Measurements from ENCODE around the gene CCDC170. TPM values are rescaled to one million over a fixed set of nuclear protein-coding genes. Genes with fewer than 3 reads are reported as not detected.
"Not testable (repeated sequence)": the region's sequence is repeated elsewhere in the genome, so short reads cannot be mapped to it uniquely, and the experiment has no call there.

Gene CCDC170
- total RNA-seq, 1 donor from 2014 or later, result 0.07 TPM

DNA sequence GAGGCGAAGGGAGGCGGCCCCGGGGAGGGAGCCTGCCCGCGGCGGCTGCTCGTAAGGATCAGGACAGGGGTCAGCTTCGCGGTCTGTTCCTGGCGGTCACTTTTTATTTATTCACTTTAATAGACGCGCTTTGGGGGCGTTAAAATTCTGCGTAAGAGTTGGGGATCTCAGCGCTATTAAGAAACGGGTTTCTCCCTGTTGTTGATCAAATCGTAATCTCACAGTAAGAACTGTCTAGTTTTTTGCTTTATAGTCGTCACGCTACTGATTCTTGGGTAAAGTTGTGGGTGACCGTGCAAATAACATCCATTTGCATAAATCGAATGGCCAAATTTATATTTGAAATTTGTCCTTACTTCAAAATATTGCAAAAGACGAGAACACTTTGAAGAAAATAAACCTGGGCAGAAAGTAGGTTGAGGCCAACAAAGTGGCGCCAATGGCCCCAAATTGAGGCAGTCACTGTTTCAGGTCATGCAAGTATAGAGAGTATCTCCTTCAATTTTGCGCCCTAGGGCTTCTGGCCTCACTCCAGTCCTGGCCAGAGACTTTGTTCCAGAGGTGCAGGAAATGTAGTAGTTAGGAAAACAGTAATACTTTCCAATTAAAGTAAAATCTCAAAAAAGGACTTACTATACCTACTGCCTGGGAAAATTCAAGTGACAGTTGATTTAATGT, 40.9 kb upstream of the CCDC170 start:
- peaks cover 39% of the 10 kb centered on the region for H3K4me1 ChIP-seq
- H3K36me3 ChIP-seq, result no peaks in the 10 kb centered on the region
- no peaks in the 10 kb centered on the region for H3K27me3 ChIP-seq
- H2AFZ ChIP-seq (replicated peaks), result peak overlapping the region; percentile 64
- peaks cover 30% of the 10 kb centered on the region for H4K20me1 ChIP-seq (ENCODE audit: low read depth)
- H3K27ac Mint-ChIP-seq, result peak overlapping the region; percentile 67
- H3K9me3 ChIP-seq (ENCODE audit: low read depth), result no peaks in the 10 kb centered on the region
- peaks cover 8% of the 10 kb centered on the region for H3K27me3 Mint-ChIP-seq (ENCODE audit: insufficient read depth, low read depth)
- peak overlapping the region; percentile 96 for H3K4me3 Mint-ChIP-seq
- peaks cover 44% of the 10 kb centered on the region for H3K4me1 Mint-ChIP-seq
- peak; percentile 8 for DNase-seq (ENCODE audit: low spot score)
- H3K9ac ChIP-seq, result peak overlapping the region; percentile 83
- peaks cover 19% of the 10 kb centered on the region for H3K36me3 Mint-ChIP-seq
- peaks cover 9% of the 10 kb centered on the region for H3K9me3 Mint-ChIP-seq
- peak overlapping the region; percentile 93 for H3K27ac ChIP-seq
- peak overlapping the region; percentile 89 for H3K4me2 ChIP-seq
- H3K4me3 ChIP-seq, result peak overlapping the region; percentile 86
- H3F3A ChIP-seq (ENCODE audit: low read depth), result peaks cover 40% of the 10 kb centered on the region
- H3K79me2 ChIP-seq (ENCODE audit: low read depth), result peaks cover 86% of the 10 kb centered on the region
- TF ChIP-seq EZH2phosphoT487 (IDR thresholded peaks at IDR 0.05) (no peak), EZH2 (IDR thresholded peaks at IDR 0.05) (no peak)
- TF ChIP-seq, protein P1, sequence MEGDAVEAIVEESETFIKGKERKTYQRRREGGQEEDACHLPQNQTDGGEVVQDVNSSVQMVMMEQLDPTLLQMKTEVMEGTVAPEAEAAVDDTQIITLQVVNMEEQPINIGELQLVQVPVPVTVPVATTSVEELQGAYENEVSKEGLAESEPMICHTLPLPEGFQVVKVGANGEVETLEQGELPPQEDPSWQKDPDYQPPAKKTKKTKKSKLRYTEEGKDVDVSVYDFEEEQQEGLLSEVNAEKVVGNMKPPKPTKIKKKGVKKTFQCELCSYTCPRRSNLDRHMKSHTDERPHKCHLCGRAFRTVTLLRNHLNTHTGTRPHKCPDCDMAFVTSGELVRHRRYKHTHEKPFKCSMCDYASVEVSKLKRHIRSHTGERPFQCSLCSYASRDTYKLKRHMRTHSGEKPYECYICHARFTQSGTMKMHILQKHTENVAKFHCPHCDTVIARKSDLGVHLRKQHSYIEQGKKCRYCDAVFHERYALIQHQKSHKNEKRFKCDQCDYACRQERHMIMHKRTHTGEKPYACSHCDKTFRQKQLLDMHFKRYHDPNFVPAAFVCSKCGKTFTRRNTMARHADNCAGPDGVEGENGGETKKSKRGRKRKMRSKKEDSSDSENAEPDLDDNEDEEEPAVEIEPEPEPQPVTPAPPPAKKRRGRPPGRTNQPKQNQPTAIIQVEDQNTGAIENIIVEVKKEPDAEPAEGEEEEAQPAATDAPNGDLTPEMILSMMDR (IDR thresholded peaks at IDR 0.05), result no peak

DNA sequence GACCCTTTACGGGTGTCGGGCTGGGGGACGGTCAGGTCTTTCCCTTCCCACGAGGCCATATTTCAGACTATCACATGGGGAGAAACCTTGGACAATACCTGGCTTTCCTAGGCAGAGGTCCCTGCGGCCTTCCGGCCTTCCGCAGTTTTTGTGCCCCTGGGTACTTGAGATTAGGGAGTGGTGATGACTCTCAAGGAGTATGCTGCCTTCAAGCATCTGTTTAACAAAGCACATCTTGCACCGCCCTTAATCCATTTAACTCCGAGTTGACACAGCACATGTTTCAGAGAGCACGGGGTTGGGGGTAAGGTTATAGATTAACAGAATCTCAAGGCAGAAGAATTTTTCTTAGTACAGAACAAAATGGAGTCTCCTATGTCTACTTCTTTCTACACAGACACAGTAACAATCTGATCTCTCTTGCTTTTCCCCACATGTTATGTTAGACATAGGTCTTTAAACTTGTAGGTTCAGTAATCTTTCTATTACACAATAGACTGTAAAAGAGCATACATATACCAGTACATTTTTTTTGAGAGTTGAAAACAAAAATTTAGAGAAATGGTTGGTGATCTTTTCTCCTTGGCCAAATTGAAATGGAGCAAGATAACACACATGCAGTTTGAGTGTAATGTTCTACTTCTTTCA, 37.9 kb upstream of the CCDC170 start:
- Histone ChIP-seq H3K79me2 (ENCODE audit: low read depth) (peaks cover 76% of the 10 kb centered on the region), H4K20me1 (ENCODE audit: low read depth) (peaks cover 30% of the 10 kb centered on the region), H3K4me2 (peak overlapping the region; percentile 54), H3K4me1 (peaks cover 39% of the 10 kb centered on the region), H3K36me3 (peaks cover 11% of the 10 kb centered on the region), H3F3A (ENCODE audit: low read depth) (peaks cover 33% of the 10 kb centered on the region)
- not testable (repeated sequence) for H3K9me3 ChIP-seq (ENCODE audit: low read depth); H3K27ac ChIP-seq; H3K4me3 Mint-ChIP-seq; H2AFZ ChIP-seq (replicated peaks); H3K9ac ChIP-seq; H3K27ac Mint-ChIP-seq; H3K27me3 Mint-ChIP-seq (ENCODE audit: insufficient read depth, low read depth); H3K4me3 ChIP-seq; H3K27me3 ChIP-seq; H3K9me3 Mint-ChIP-seq
- DNase-seq (ENCODE audit: low spot score), result peak; percentile 27
- peaks cover 17% of the 10 kb centered on the region for H3K36me3 Mint-ChIP-seq
- H3K4me1 Mint-ChIP-seq, result peaks cover 36% of the 10 kb centered on the region

DNA sequence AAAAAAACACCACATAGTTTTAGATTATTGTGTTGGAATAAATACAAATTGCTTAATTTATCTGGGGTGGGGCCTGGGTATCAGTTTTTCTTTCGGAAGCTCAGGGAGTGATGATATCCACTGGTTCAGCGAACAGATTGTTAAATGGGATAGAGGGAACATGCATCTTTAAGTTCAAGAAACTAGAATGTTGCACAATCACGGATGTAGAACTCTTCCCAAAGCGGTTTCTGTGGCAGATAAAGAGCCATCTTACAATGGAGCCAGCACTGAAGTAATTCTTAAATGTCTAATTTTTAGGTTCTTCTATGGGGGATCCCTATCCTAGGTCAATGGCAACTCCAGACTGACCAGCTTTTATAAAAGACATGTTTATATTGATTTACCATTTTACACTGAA, 32.1 kb upstream of the CCDC170 start:
- Histone ChIP-seq H3K79me2 (ENCODE audit: low read depth) (peaks cover 32% of the 10 kb centered on the region), H3K27ac (no peak overlapping the region), H3K4me3 (no peak overlapping the region), H3K4me2 (no peak overlapping the region), H2AFZ (replicated peaks) (no peak overlapping the region), H3K9me3 (ENCODE audit: low read depth) (no peaks in the 10 kb centered on the region), H3K36me3 (peaks cover 11% of the 10 kb centered on the region), H3K27me3 (no peaks in the 10 kb centered on the region), H4K20me1 (ENCODE audit: low read depth) (peaks cover 12% of the 10 kb centered on the region), H3K4me1 (peaks cover 7% of the 10 kb centered on the region), H3K9ac (no peak overlapping the region), H3F3A (ENCODE audit: low read depth) (peaks cover 5% of the 10 kb centered on the region)
- Mint-ChIP-seq H3K4me3 (no peak overlapping the region), H3K4me1 (peaks cover 6% of the 10 kb centered on the region), H3K9me3 (no peaks in the 10 kb centered on the region), H3K27me3 (ENCODE audit: insufficient read depth, low read depth) (no peaks in the 10 kb centered on the region), H3K27ac (no peak overlapping the region), H3K36me3 (peaks cover 26% of the 10 kb centered on the region)
- TF ChIP-seq EZH2phosphoT487 (IDR thresholded peaks at IDR 0.05) (no peak), EZH2 (IDR thresholded peaks at IDR 0.05) (no peak)
- TF ChIP-seq, protein P1 (IDR thresholded peaks at IDR 0.05), result no peak
- no peak for DNase-seq (ENCODE audit: low spot score)

DNA sequence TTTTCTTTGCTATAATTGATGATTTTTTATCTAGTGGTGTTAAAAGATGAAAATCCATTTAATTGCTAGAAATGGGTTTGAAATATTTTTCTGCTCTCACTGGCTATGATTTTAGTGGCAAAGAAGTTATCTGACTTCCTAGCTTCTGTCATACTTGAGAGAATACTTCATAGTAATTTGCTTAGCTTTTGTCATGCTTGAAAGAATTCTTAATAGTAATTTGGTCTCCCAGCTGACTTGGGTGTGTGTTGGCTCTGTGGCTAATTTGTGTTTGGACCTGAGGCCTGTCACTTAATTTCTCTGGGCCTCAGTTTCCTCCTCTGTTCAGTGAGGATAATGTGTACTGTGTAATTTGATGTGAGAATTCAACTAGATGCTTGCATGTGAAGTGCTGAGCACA, 29.1 kb upstream of the CCDC170 start:
- no peak overlapping the region for H3K9ac ChIP-seq
- peaks cover 4% of the 10 kb centered on the region for H4K20me1 ChIP-seq (ENCODE audit: low read depth)
- DNase-seq (ENCODE audit: low spot score), result no peak
- Mint-ChIP-seq H3K27me3 (ENCODE audit: insufficient read depth, low read depth) (no peaks in the 10 kb centered on the region), H3K27ac (no peak overlapping the region), H3K4me1 (no peaks in the 10 kb centered on the region), H3K9me3 (no peaks in the 10 kb centered on the region), H3K36me3 (peaks cover 22% of the 10 kb centered on the region), H3K4me3 (no peak overlapping the region)
- no peak overlapping the region for H3K4me2 ChIP-seq
- peaks cover 1% of the 10 kb centered on the region for H3K79me2 ChIP-seq (ENCODE audit: low read depth)
- H3K27me3 ChIP-seq, result no peaks in the 10 kb centered on the region
- TF ChIP-seq EZH2 (IDR thresholded peaks at IDR 0.05), result no peak
- TF ChIP-seq EZH2phosphoT487 (IDR thresholded peaks at IDR 0.05), result no peak
- TF ChIP-seq, protein P1 (IDR thresholded peaks at IDR 0.05), result no peak
- H3K36me3 ChIP-seq, result no peaks in the 10 kb centered on the region
- H3F3A ChIP-seq (ENCODE audit: low read depth), result no peaks in the 10 kb centered on the region
- H3K4me1 ChIP-seq, result no peaks in the 10 kb centered on the region
- H3K27ac ChIP-seq, result no peak overlapping the region
- no peak overlapping the region for H3K4me3 ChIP-seq
- no peak overlapping the region for H2AFZ ChIP-seq (replicated peaks)
- H3K9me3 ChIP-seq (ENCODE audit: low read depth), result no peaks in the 10 kb centered on the region

All from neural progenitor cell (in vitro differentiated cells).